ENCODE data around the gene ADSS2.

ADSS2 gene

DNA sequence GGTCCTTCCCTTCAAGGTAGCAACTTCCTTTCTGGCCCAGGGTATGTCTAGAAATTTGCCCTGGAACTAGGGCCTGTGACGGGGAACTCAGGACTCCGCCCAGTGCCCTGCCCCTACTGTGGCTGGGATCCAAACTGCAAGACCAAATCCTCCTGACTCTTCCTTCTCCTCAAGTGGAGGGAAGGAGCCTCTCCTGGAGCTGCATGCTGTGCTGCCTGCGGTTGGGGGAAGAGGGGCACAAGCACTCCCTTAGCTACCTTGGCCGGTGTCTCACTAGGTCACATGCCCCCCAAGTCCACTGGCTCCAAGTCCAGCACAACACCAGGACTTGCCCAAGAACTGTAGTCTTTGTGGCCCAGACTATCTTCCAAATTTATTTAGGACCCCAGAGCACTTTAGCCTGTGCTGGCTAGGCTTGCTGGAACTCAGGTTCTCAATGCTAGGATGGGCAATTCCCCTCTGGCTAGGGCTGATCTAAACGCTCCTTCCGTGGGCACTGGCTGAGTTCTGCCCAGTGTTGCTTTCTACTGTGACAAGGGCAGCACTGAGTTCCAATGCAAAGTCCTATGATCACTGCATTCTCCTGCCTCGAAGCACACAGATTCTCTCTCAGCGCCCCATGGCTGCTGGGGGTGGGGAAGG is 12.2 kb downstream of the ADSS2 start:
- Histone ChIP-seq H3K4me3 (ENCODE audit: low read depth in 1 of 2, low read length in 2 of 2) (no peak overlapping the region), H3K27ac (ENCODE audit: low read length) (no peak overlapping the region), H3K27me3 (ENCODE audit: insufficient read depth, low read length, poor library complexity) (no peaks in the 10 kb centered on the region), H3K36me3 (ENCODE audit: insufficient read depth, low read length) (peaks cover 23% of the 10 kb centered on the region), H2AFZ (ENCODE audit: low read depth, low read length) (no peak overlapping the region), H3K9ac (ENCODE audit: low read depth, low read length) (no peak overlapping the region), H3K4me1 (ENCODE audit: insufficient read depth, low read length) (no peaks in the 10 kb centered on the region), H4K20me1 (ENCODE audit: insufficient read depth, low read length) (peaks cover 17% of the 10 kb centered on the region; the same call in 1 of the 2 replicates), H3K9me3 (ENCODE audit: insufficient read depth, low read length, severe bottlenecking) (no peaks in the 10 kb centered on the region), H3K4me2 (ENCODE audit: insufficient read depth, low read length) (no peak overlapping the region), H3K79me2 (ENCODE audit: insufficient read depth, low read length) (peaks cover 66% of the 10 kb centered on the region)
- DNase-seq (no peak), ATAC-seq (ENCODE audit: insufficient read depth, low read depth) (no peak; the same call in 2 of the 3 replicates)
- TF ChIP-seq, protein P1, sequence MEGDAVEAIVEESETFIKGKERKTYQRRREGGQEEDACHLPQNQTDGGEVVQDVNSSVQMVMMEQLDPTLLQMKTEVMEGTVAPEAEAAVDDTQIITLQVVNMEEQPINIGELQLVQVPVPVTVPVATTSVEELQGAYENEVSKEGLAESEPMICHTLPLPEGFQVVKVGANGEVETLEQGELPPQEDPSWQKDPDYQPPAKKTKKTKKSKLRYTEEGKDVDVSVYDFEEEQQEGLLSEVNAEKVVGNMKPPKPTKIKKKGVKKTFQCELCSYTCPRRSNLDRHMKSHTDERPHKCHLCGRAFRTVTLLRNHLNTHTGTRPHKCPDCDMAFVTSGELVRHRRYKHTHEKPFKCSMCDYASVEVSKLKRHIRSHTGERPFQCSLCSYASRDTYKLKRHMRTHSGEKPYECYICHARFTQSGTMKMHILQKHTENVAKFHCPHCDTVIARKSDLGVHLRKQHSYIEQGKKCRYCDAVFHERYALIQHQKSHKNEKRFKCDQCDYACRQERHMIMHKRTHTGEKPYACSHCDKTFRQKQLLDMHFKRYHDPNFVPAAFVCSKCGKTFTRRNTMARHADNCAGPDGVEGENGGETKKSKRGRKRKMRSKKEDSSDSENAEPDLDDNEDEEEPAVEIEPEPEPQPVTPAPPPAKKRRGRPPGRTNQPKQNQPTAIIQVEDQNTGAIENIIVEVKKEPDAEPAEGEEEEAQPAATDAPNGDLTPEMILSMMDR (IDR thresholded peaks at IDR 0.05; ENCODE audit: borderline replicate concordance, extremely low read depth, low read length, poor library complexity, severe bottlenecking) = no peak
- TF ChIP-seq EZH2 (IDR thresholded peaks at IDR 0.05; ENCODE audit: borderline replicate concordance, low read depth, low read length, severe bottlenecking) = no peak

DNA sequence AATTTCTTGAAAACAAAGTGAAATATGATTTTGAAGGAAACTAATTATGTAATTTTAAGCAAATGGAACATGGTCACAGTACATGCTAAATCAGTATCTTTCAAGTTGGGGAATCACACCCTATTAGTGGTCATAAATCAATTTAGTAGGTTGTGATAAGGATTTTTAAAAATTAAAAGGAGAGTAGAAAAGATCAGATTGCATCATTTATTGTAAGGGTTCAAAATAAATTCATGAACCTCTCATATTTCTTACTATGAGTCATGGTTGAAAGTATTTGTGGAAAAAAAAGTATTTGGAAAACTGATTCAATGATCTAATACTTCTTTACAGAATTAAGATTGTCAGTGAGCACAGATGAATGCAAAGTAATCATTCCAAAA is 14.6 kb downstream of the ADSS2 start:
- H3K9me3 ChIP-seq (ENCODE audit: insufficient read depth, low read length, severe bottlenecking) = no peaks in the 10 kb centered on the region
- peaks cover 33% of the 10 kb centered on the region for H3K36me3 ChIP-seq (ENCODE audit: insufficient read depth, low read length)
- no peaks in the 10 kb centered on the region for H3K27me3 ChIP-seq (ENCODE audit: insufficient read depth, low read length, poor library complexity)
- H3K27ac ChIP-seq (ENCODE audit: low read length) = no peak overlapping the region
- TF ChIP-seq, protein P1 (IDR thresholded peaks at IDR 0.05; ENCODE audit: borderline replicate concordance, extremely low read depth, low read length, poor library complexity, severe bottlenecking) = no peak
- no peak for TF ChIP-seq EZH2 (IDR thresholded peaks at IDR 0.05; ENCODE audit: borderline replicate concordance, low read depth, low read length, severe bottlenecking)
- no peak overlapping the region for H2AFZ ChIP-seq (ENCODE audit: low read depth, low read length)
- H4K20me1 ChIP-seq (ENCODE audit: insufficient read depth, low read length) = peaks cover 14% of the 10 kb centered on the region; the same call in 1 of the 2 replicates
- H3K79me2 ChIP-seq (ENCODE audit: insufficient read depth, low read length) = peaks cover 44% of the 10 kb centered on the region
- H3K4me1 ChIP-seq (ENCODE audit: insufficient read depth, low read length) = no peaks in the 10 kb centered on the region
- no peak for DNase-seq
- H3K4me2 ChIP-seq (ENCODE audit: insufficient read depth, low read length) = no peak overlapping the region
- ATAC-seq (ENCODE audit: insufficient read depth, low read depth) = no peak
- no peak overlapping the region for H3K4me3 ChIP-seq (ENCODE audit: low read depth in 1 of 2, low read length in 2 of 2)
- no peak overlapping the region for H3K9ac ChIP-seq (ENCODE audit: low read depth, low read length)

DNA sequence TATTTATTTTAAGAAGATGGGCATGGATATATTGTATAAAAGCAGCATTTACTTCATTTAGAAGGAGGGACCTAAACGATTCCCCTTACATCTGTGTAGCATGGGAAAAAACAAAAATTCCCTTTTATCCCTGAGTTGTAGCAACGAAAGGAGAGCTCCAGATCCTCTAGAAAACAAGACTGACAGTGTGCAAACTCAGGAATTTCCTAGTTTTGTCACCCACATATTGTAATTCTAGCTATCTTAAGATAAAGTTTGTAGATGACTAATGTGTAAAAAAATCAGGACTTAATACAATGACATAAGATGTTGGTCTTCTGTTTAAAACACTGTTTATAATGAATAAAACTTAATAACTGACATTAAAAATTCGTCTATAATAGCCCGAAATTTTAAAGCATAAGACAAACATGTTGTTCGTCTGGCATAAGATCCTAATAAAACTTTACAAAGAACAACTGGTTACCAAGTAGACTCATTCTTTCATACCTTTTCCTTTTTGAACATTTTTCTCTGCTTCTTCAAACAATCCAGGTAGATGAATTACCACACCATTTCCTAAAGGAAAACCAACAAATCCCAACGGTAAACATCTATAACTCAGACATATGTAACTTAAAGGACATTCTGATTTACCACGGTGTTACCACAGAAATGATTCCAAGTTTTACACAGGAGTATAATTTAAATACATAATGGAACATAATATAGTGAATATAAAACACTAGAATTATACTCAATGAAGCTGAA is 15.2 kb downstream of the ADSS2 start:
- no peaks in the 10 kb centered on the region for H3K27me3 ChIP-seq (ENCODE audit: insufficient read depth, low read length, poor library complexity)
- H4K20me1 ChIP-seq (ENCODE audit: insufficient read depth, low read length) = peaks cover 14% of the 10 kb centered on the region; the same call in 1 of the 2 replicates
- TF ChIP-seq, protein P1 (IDR thresholded peaks at IDR 0.05; ENCODE audit: borderline replicate concordance, extremely low read depth, low read length, poor library complexity, severe bottlenecking) = no peak
- no peak for TF ChIP-seq EZH2 (IDR thresholded peaks at IDR 0.05; ENCODE audit: borderline replicate concordance, low read depth, low read length, severe bottlenecking)
- H3K9me3 ChIP-seq (ENCODE audit: insufficient read depth, low read length, severe bottlenecking) = no peaks in the 10 kb centered on the region
- no peaks in the 10 kb centered on the region for H3K4me1 ChIP-seq (ENCODE audit: insufficient read depth, low read length)
- no peak overlapping the region for H3K4me3 ChIP-seq (ENCODE audit: low read depth in 1 of 2, low read length in 2 of 2)
- no peak overlapping the region for H3K4me2 ChIP-seq (ENCODE audit: insufficient read depth, low read length)
- no peak for DNase-seq
- peaks cover 38% of the 10 kb centered on the region for H3K79me2 ChIP-seq (ENCODE audit: insufficient read depth, low read length)
- H2AFZ ChIP-seq (ENCODE audit: low read depth, low read length) = no peak overlapping the region
- no peak overlapping the region for H3K27ac ChIP-seq (ENCODE audit: low read length)
- no peak overlapping the region for H3K9ac ChIP-seq (ENCODE audit: low read depth, low read length)
- ATAC-seq (ENCODE audit: insufficient read depth, low read depth) = no peak
- H3K36me3 ChIP-seq (ENCODE audit: insufficient read depth, low read length) = peaks cover 38% of the 10 kb centered on the region
